GM12872 (cell line): Measurements from ENCODE around the gene PLK2.

Experiments
- TF ChIP-seq, protein P1 (sequence below): IDR thresholded peaks from 3 replicates; pipeline ENCODE4 v1.5.1; 2011; ENCODE audit warnings: low read depth, mild to moderate bottlenecking, low read length, moderate library complexity; ENCODE audit not compliant: insufficient read depth

The PLK2 gene

GRCh38 chr5:58412081-58412480, 47.8 kb downstream of the PLK2 start:
- TF ChIP-seq, protein P1, sequence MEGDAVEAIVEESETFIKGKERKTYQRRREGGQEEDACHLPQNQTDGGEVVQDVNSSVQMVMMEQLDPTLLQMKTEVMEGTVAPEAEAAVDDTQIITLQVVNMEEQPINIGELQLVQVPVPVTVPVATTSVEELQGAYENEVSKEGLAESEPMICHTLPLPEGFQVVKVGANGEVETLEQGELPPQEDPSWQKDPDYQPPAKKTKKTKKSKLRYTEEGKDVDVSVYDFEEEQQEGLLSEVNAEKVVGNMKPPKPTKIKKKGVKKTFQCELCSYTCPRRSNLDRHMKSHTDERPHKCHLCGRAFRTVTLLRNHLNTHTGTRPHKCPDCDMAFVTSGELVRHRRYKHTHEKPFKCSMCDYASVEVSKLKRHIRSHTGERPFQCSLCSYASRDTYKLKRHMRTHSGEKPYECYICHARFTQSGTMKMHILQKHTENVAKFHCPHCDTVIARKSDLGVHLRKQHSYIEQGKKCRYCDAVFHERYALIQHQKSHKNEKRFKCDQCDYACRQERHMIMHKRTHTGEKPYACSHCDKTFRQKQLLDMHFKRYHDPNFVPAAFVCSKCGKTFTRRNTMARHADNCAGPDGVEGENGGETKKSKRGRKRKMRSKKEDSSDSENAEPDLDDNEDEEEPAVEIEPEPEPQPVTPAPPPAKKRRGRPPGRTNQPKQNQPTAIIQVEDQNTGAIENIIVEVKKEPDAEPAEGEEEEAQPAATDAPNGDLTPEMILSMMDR = no peak

DNA sequence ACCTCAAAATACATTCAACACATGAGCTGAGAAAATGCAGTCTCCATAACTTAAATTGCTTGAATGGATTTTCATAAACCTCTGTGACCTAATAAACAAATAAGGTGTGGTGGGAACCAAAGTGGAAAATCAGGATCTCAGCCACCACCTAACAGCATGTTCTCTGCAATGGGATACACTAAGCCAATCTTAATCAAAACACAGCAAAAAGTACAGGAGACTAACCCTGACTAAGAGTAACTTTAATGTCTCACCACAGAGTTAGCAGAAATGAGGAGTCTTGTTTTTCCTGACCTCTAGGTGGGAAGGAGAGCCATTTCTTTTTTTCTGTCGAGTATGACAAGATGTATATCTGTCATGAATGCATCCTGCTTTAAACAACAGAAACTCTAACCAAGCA, 48.5 kb downstream of the PLK2 start:
- TF ChIP-seq, protein P1 = no peak

- TF ChIP-seq, protein P1 = no peak
These were observed 49.4 kb downstream of the PLK2 start for GRCh38 chr5:58410441-58410840.

GRCh38 chr5:58407042-58407719, 52.7 kb downstream of the PLK2 start:
- TF ChIP-seq, protein P1 = no peak

- TF ChIP-seq, protein P1 = no peak
These were observed 53.5 kb downstream of the PLK2 start for GRCh38 chr5:58406394-58406793.

GRCh38 chr5:58405175-58405574, 54.7 kb downstream of the PLK2 start:
- TF ChIP-seq, protein P1 = no peak

DNA sequence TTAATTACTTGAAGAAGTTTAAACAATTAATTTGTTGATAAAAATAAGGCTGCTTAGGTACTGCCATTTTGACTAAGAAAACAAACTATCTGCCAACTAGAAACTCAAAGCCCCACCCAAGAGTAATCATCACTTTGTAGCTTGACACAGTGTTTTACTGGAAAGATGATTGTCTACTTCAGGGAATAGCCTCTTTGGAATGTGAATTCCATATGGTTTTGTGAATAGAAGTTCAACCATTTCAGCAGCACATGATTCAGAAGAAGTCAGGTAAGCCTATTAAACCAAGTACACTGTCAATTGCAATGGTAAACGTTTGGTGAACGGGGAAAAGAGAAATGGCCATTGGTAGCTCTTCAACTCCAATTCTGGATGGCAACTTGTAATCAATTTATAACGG, 55.2 kb downstream of the PLK2 start:
- TF ChIP-seq, protein P1 = no peak
